Tibial nerve (tissue), 4 donors: ENCODE measurements around the gene TBC1D23. TPM values are rescaled to one million over a fixed set of nuclear protein-coding genes. Genes with fewer than 3 reads are reported as not detected.
A peak's percentile ranks its signal among the peaks of the same experiment; 100 is the strongest.
"Not testable (repeated sequence)": the region's sequence is repeated elsewhere in the genome, so short reads cannot be mapped to it uniquely, and the experiment has no call there.

Source experiments
- DNase-seq, 2 donors: peaks; one replicate each; pipeline ENCODE4 v3.0.0-alpha.2; 2019; ENCODE audit warnings: low spot score in 2 of 2
- H3K27ac ChIP-seq, 4 donors: fragments of 200-600 bp; sonication (generic) in 3 of 4; one replicate each; pipeline ENCODE4 v1.5.1; 2017 to 2019; ENCODE audit warnings: mild to moderate bottlenecking in 1 of 4
- H3K27me3 ChIP-seq, 2 donors: fragments of 200-600 bp; sonication (generic) in 1 of 2; one replicate each; pipeline versions ENCODE4 v1.5.1 to v1.6.0; 2017 to 2019
- H3K36me3 ChIP-seq, 3 donors: fragments of 200-600 bp; sonication (generic); one replicate each; pipeline ENCODE4 v1.5.1; 2018 to 2019
- H3K4me1 ChIP-seq, 4 donors: fragments of 200-600 bp; sonication (generic) in 3 of 4; one replicate each; pipeline ENCODE4 v1.5.1; 2017 to 2019
- H3K4me3 ChIP-seq, 4 donors: fragments of 200-600 bp; sonication (generic) in 3 of 4; one replicate each; pipeline ENCODE4 v1.5.1; 2017 to 2019; ENCODE audit warnings: mild to moderate bottlenecking in 1 of 4, moderate library complexity in 1 of 4
- H3K9me3 ChIP-seq, 4 donors: fragments of 200-600 bp; sonication (generic) in 3 of 4; one replicate each; pipeline ENCODE4 v1.5.1; 2017 to 2019
- CTCF ChIP-seq, 5 experiments: fragments of 200-600 bp in 3 of 5; fragments of 450-650 bp in 2 of 5; sonication (generic) in 3 of 5; IDR thresholded peaks; one replicate each; pipeline ENCODE4 v1.5.1; 2016 to 2019; ENCODE audit warnings: antibody characterized with exemption in 5 of 5, mild to moderate bottlenecking in 3 of 5, moderate library complexity in 2 of 5
- EP300 ChIP-seq, 2 donors: sonication (generic); formaldehyde crosslinking; IDR thresholded peaks; one replicate each; pipeline ENCODE4 v1.6.1; 2017; ENCODE audit warnings: antibody characterized with exemption in 2 of 2, mild to moderate bottlenecking in 1 of 2
- POLR2A ChIP-seq, 2 donors: fragments of 450-650 bp; IDR thresholded peaks; one replicate each; pipeline ENCODE4 v1.6.1; 2017; ENCODE audit warnings: antibody characterized with exemption in 2 of 2, mild to moderate bottlenecking in 2 of 2, moderate library complexity in 2 of 2
- WGBS, 2 donors: methylation state at CpG; one replicate each; pipeline ENCODE4 v1.1.5; 2018; 5-methylcytosine and 5-hydroxymethylcytosine counted together
- total RNA-seq, 4 donors: library from RNA; depleted of rRNA; stranded (reverse); fragments of >200 nt; gene quantifications; one replicate each; pipeline ENCODE4 v1.1.0, GENCODE V29; 2016

The TBC1D23 gene
- total RNA-seq, 4 donors from 2014 or later: 21.6 to 32.2 (median 28.2) TPM

GRCh38 chr3:100269410-100270214 lies 8.8 kb downstream of the TBC1D23 start:
- no peak for DNase-seq
- H3K27ac ChIP-seq: peak overlapping the region in 1 of 4 donors; percentile 21
- TF ChIP-seq CTCF (IDR thresholded peaks at IDR 0.05) (no peak), EP300 (IDR thresholded peaks at IDR 0.05) (no peak), POLR2A (IDR thresholded peaks at IDR 0.05) (no peak)
- 74 to 77% methylated on average over 2 of the region's 2 CpGs for WGBS, 2 donors
- H3K4me1 ChIP-seq: peaks cover 0 to 59% (median 9%) of the 10 kb centered on the region in 4 donors
- no peaks in the 10 kb centered on the region for H3K27me3 ChIP-seq
- H3K4me3 ChIP-seq: no peak overlapping the region
- no peaks in the 10 kb centered on the region for H3K36me3 ChIP-seq
- no peaks in the 10 kb centered on the region for H3K9me3 ChIP-seq

- no peak overlapping the region for H3K4me3 ChIP-seq
- 84 to 94% methylated on average over 2 of the region's 2 CpGs for WGBS, 2 donors
- TF ChIP-seq POLR2A (IDR thresholded peaks at IDR 0.05): no peak
- no peak for TF ChIP-seq EP300 (IDR thresholded peaks at IDR 0.05)
- no peak for TF ChIP-seq CTCF (IDR thresholded peaks at IDR 0.05)
Measured at GRCh38 chr3:100270215-100270583, 9.4 kb downstream of the TBC1D23 start.

GRCh38 chr3:100271522-100271921 lies 10.7 kb downstream of the TBC1D23 start:
- Histone ChIP-seq H3K27me3 (no peaks in the 10 kb centered on the region), H3K27ac (no peak overlapping the region), H3K9me3 (no peaks in the 10 kb centered on the region), H3K36me3 (no peaks in the 10 kb centered on the region), H3K4me3 (no peak overlapping the region), H3K4me1 (peaks cover 0 to 52% (median 5%) of the 10 kb centered on the region in 4 donors)
- WGBS, 2 donors: 96 to 100% methylated on average over 1 of the region's 1 CpG
- DNase-seq: no peak
- TF ChIP-seq POLR2A (IDR thresholded peaks at IDR 0.05): no peak
- TF ChIP-seq EP300 (IDR thresholded peaks at IDR 0.05): no peak
- TF ChIP-seq CTCF (IDR thresholded peaks at IDR 0.05): no peak

More at GRCh38 chr3:100270215-100270583, 9.4 kb downstream of the TBC1D23 start:
- Histone ChIP-seq H3K36me3 (no peaks in the 10 kb centered on the region), H3K27ac (peak overlapping the region in 1 of 4 donors; percentile 4), H3K27me3 (no peaks in the 10 kb centered on the region), H3K4me1 (peaks cover 0 to 58% (median 6%) of the 10 kb centered on the region in 4 donors), H3K9me3 (no peaks in the 10 kb centered on the region)
- no peak for DNase-seq

GRCh38 chr3:100272797-100273611 lies 12.2 kb downstream of the TBC1D23 start:
- WGBS, 2 donors: 74 to 75% methylated on average over 13 of the region's 13 CpGs
- not testable (repeated sequence) for H3K27ac ChIP-seq, H3K9me3 ChIP-seq, H3K36me3 ChIP-seq, H3K27me3 ChIP-seq, H3K4me3 ChIP-seq, DNase-seq
- peaks cover 0 to 53% (median 6%) of the 10 kb centered on the region in 4 donors for H3K4me1 ChIP-seq

GRCh38 chr3:100274361-100274760 lies 13.6 kb downstream of the TBC1D23 start:
- Histone ChIP-seq H3K4me3 (no peak overlapping the region), H3K27ac (no peak overlapping the region), H3K9me3 (no peaks in the 10 kb centered on the region), H3K36me3 (no peaks in the 10 kb centered on the region), H3K4me1 (peaks cover 0 to 51% (median 5%) of the 10 kb centered on the region in 4 donors), H3K27me3 (no peaks in the 10 kb centered on the region)
- DNase-seq: no peak
- TF ChIP-seq EP300 (IDR thresholded peaks at IDR 0.05) (no peak), POLR2A (IDR thresholded peaks at IDR 0.05) (no peak), CTCF (IDR thresholded peaks at IDR 0.05) (no peak)
- 92 to 94% methylated on average over 5 of the region's 5 CpGs for WGBS, 2 donors
